Heart left ventricle (tissue), 13 donors: ENCODE data around the gene SLC7A14.

Experiments
- CTCF ChIP-seq, 12 donors: fragments of 200-600 bp; sonication (generic) in 4 of 12; IDR thresholded peaks; one replicate each; pipeline versions ENCODE4 v1.5.0 to v1.8.0; 2018 to 2022; ENCODE audit warnings: antibody characterized with exemption in 12 of 12, mild to moderate bottlenecking in 5 of 12
- POLR2A ChIP-seq, 2 donors: fragments of 450-650 bp; IDR thresholded peaks; one replicate each; pipeline ENCODE4 v1.6.1; 2017; ENCODE audit warnings: antibody characterized with exemption in 2 of 2, mild to moderate bottlenecking in 2 of 2, moderate library complexity in 2 of 2
- donor health status: ischemic (EF 13 %, LVEDD 7.1; RV severe dilation, severe dysfunction).
- donor health status: DM: no; HTN: yes; CAD: no.
- donor health status: DM: no; HTN: no; CAD: no.
- donor health status: ischemic (EF 25% LVEDD 6.9; RV normal size, moderate dysfunction).
- donor health status: ischemic (EF 25% LVEDD 5.7; RV mildly dilated, moderate dysfunction).
- donor health status: ischemic (EF 35%, LVEDD 5.7; RV mildly dilated, moderate dysfunction).
- donor health status: nonischemic (EF 11% LVEDD 7.7; RV severe dilation, severe dysfunction).
- donor health status: DM: yes; HTN: yes; CAD: no.
- donor health status: PGD.
- donor health status: ischemic (EF 29% LVEDD 5.4; RV normal size, mild dysfunction).
- donor health status: nonischemic (EF 23%, LVEDD 6.1; RV moderate dilation, normal function).

DNA sequence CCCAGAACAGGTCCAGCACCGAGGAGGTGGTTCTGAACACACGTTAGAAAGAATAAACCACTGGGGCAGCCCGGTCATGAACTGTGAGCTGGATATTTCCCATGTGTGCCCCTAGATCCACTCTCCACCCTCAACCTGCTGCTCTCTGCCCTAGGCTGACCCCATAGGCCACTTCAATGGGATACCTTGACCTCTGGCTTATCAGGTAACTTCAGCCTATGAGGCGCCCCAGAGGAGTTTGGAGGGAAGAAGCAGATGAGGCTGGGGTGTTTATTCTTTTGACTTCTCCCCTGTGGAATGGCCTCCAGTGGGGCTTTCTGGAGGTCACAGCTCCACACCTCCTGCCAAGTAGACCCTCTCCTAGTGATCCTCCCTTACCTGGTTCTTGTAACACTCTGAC lies 47.7 kb upstream of the SLC7A14 start:
- TF ChIP-seq CTCF (IDR thresholded peaks at IDR 0.05) (no peak), POLR2A (IDR thresholded peaks at IDR 0.05) (no peak)
